Thyroid gland (tissue), 4 donors: ENCODE data around the gene RAB3IP. TPM values are rescaled to one million over a fixed set of nuclear protein-coding genes. Genes with fewer than 3 reads are reported as not detected.
A peak's percentile ranks its signal among the peaks of the same experiment; 100 is the strongest.

Source experiments
- DNase-seq, 2 donors: peaks; one replicate each; pipeline ENCODE4 v3.0.0-alpha.2; 2019
- H3K27ac ChIP-seq, 3 donors: fragments of 200-600 bp; sonication (generic); 1 replicate in 2 of 3; 2 replicates in 1 of 3; pipeline ENCODE4 v1.5.1; 2016 to 2019; ENCODE audit warnings: mild to moderate bottlenecking in 1 of 3, moderate library complexity in 1 of 3
- H3K27me3 ChIP-seq: fragments of 200-600 bp; sonication (generic); one replicate; pipeline ENCODE4 v1.5.1; 2019
- H3K36me3 ChIP-seq, 2 donors: fragments of 200-600 bp; sonication (generic); one replicate each; pipeline ENCODE4 v1.5.1; 2016 to 2019
- H3K4me1 ChIP-seq, 2 donors: fragments of 200-600 bp; sonication (generic); one replicate each; pipeline ENCODE4 v1.5.1; 2017 to 2019
- H3K4me3 ChIP-seq, 3 donors: fragments of 200-600 bp; sonication (generic); replicated peaks in 1 of 3; 1 replicate in 2 of 3; 2 replicates in 1 of 3; pipeline ENCODE4 v1.5.1; 2016; ENCODE audit warnings: mild to moderate bottlenecking in 1 of 3
- H3K9me3 ChIP-seq: fragments of 200-600 bp; sonication (generic); one replicate; pipeline ENCODE4 v1.5.1; 2017
- POLR2A ChIP-seq, 2 donors: fragments of 450-650 bp; IDR thresholded peaks; one replicate each; pipeline ENCODE4 v1.6.1; 2017; ENCODE audit warnings: antibody characterized with exemption in 2 of 2, mild to moderate bottlenecking in 2 of 2, moderate library complexity in 1 of 2
- WGBS, 2 donors: methylation state at CpG; one replicate each; pipeline ENCODE4 v1.1.5; 2017; 5-methylcytosine and 5-hydroxymethylcytosine counted together
- intact Hi-C: fragments of 100-400 bp; cut with DNase I; formaldehyde crosslinking; loops from one replicate; pipeline ENCODE4 v1.15.1; 2023
- total RNA-seq, 4 donors: library from RNA; depleted of rRNA; stranded (reverse); fragments of >200 nt; gene quantifications; one replicate each; pipeline ENCODE4 v1.2.3, GENCODE V29; 2016
- TF ChIP-seq, protein P1 (sequence below), 6 experiments: fragments of 200-600 bp in 3 of 6; fragments of 450-650 bp in 3 of 6; sonication (generic) in 3 of 6; IDR thresholded peaks; one replicate each; pipeline ENCODE4 v1.5.1; 2016 to 2019; ENCODE audit warnings: antibody characterized with exemption in 6 of 6, mild to moderate bottlenecking in 2 of 6, inconsistent platforms in 1 of 6, moderate library complexity in 1 of 6

The RAB3IP gene
- total RNA-seq, 4 donors from 2014 or later, result 25.2 to 74.7 (median 34.7) TPM

DNA sequence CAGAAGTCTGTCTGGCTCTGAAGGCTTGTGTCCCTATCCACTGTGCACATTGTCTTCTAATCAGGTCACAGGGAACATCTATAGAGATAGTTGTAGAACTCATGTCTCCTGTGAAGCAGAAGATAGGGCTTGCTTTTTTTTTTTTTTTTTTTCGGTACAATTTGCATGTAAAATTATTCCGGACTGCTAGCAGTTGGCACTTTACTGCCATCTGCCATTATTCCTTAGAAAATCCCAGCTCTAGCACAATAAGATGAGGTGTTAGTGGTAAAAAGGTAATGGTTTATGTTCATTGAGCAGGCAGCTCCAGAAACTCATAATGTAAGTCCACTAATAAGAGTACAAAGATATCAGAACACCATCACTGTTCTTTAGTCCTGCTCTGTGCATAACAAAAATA, 95.0 kb downstream of the RAB3IP start:
- H3K9me3 ChIP-seq, result no peaks in the 10 kb centered on the region
- H3K27ac ChIP-seq, result no peak overlapping the region
- WGBS, 2 donors, result 67 to 90% methylated on average over 2 of the region's 2 CpGs
- no peaks in the 10 kb centered on the region for H3K27me3 ChIP-seq
- H3K4me1 ChIP-seq, result peaks cover 23 to 38% of the 10 kb centered on the region in 2 donors
- DNase-seq, result no peak
- no peak for TF ChIP-seq POLR2A (IDR thresholded peaks at IDR 0.05)
- TF ChIP-seq, protein P1, sequence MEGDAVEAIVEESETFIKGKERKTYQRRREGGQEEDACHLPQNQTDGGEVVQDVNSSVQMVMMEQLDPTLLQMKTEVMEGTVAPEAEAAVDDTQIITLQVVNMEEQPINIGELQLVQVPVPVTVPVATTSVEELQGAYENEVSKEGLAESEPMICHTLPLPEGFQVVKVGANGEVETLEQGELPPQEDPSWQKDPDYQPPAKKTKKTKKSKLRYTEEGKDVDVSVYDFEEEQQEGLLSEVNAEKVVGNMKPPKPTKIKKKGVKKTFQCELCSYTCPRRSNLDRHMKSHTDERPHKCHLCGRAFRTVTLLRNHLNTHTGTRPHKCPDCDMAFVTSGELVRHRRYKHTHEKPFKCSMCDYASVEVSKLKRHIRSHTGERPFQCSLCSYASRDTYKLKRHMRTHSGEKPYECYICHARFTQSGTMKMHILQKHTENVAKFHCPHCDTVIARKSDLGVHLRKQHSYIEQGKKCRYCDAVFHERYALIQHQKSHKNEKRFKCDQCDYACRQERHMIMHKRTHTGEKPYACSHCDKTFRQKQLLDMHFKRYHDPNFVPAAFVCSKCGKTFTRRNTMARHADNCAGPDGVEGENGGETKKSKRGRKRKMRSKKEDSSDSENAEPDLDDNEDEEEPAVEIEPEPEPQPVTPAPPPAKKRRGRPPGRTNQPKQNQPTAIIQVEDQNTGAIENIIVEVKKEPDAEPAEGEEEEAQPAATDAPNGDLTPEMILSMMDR (IDR thresholded peaks at IDR 0.05), result no peak
- H3K36me3 ChIP-seq, result no peaks in the 10 kb centered on the region
- intact Hi-C loops, result no loop called here
- no peak overlapping the region for H3K4me3 ChIP-seq

DNA sequence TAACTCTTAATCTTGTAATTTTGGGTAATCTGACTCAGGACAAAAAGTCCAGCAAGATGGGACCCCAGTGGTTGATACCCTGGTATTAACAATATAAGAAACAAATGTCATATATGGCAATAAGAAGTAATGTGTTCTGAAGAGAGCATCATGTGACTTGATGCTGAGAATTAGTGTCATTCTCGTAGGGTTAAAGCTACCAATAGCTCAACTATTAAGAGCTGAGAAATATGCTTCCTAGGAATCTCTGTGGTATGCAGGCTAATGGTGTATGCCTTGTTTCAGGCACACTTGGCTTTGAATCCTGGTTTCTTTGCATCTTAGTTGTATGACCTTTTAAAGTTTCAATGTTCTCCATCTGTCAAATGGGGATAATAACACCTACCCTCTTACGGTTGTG, 95.5 kb downstream of the RAB3IP start:
- Histone ChIP-seq H3K4me3 (no peak overlapping the region), H3K27ac (no peak overlapping the region)
- intact Hi-C loops, result no loop called here

DNA sequence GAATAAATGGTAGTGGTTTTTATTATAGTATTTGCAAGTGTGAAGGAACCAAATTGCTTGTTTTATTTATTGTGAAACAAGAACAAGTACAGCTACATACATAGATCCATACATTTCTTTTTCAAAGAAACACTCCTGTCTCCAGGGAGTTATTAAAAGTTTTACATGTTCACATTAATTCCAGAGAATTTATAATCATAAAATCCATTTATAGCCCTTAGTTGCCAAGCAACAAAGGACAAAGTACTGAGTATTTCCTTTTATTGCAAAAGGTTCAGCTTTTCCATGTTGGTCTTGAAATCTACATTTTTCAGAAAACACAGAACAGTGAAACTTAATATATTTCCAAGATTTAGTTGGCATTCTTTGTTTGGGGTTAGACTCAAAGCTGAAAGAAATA, 95.9 kb downstream of the RAB3IP start:
- Histone ChIP-seq H3K27me3 (no peaks in the 10 kb centered on the region), H3K4me3 (no peak overlapping the region), H3K4me1 (peaks cover 19 to 33% of the 10 kb centered on the region in 2 donors), H3K9me3 (no peaks in the 10 kb centered on the region), H3K36me3 (no peaks in the 10 kb centered on the region), H3K27ac (peak overlapping the region in 2 of 3 donors; percentile 9 to 19)
- intact Hi-C loops, result no loop called here
- TF ChIP-seq POLR2A (IDR thresholded peaks at IDR 0.05), result no peak
- TF ChIP-seq, protein P1 (IDR thresholded peaks at IDR 0.05), result no peak
- no peak for DNase-seq

More for the DNA sequence above, 95.5 kb downstream of the RAB3IP start:
- no peak for DNase-seq
- Histone ChIP-seq H3K9me3 (no peaks in the 10 kb centered on the region), H3K27me3 (no peaks in the 10 kb centered on the region), H3K4me1 (peaks cover 23 to 36% of the 10 kb centered on the region in 2 donors), H3K36me3 (no peaks in the 10 kb centered on the region)
- TF ChIP-seq, protein P1 (IDR thresholded peaks at IDR 0.05), result no peak
- no peak for TF ChIP-seq POLR2A (IDR thresholded peaks at IDR 0.05)
- 85 to 86% methylated on average over 2 of the region's 2 CpGs for WGBS, 2 donors

DNA sequence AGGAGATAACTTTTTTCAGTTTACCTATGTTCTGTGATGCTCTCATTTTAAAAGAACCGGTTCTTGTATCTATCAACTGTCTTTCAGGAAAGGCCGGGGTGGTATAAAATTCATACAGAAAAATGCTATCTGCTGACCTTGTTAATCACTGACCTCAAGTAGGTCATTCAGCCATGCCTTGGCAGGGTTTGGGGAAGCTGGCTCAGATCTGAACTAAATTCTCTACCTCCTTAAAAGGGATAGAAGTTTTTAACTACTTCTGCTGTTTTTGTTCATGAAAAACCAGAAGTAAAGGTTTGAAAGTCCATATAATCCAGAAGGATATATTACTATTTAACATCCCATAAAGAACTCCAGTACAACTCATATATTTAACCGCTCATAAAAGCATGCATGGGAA, 96.4 kb downstream of the RAB3IP start:
- 42 to 43% methylated on average over 3 of the region's 3 CpGs for WGBS, 2 donors
- Histone ChIP-seq H3K4me3 (no peak overlapping the region), H3K9me3 (no peaks in the 10 kb centered on the region), H3K4me1 (peaks cover 19 to 33% of the 10 kb centered on the region in 2 donors), H3K36me3 (no peaks in the 10 kb centered on the region), H3K27me3 (no peaks in the 10 kb centered on the region), H3K27ac (peak overlapping the region in 2 of 3 donors; percentile 10 to 57)
- intact Hi-C loops, result no loop called here
- peak; percentile 38 to 59 for DNase-seq
- TF ChIP-seq, protein P1 (IDR thresholded peaks at IDR 0.05), result no peak
- TF ChIP-seq POLR2A (IDR thresholded peaks at IDR 0.05), result no peak

DNA sequence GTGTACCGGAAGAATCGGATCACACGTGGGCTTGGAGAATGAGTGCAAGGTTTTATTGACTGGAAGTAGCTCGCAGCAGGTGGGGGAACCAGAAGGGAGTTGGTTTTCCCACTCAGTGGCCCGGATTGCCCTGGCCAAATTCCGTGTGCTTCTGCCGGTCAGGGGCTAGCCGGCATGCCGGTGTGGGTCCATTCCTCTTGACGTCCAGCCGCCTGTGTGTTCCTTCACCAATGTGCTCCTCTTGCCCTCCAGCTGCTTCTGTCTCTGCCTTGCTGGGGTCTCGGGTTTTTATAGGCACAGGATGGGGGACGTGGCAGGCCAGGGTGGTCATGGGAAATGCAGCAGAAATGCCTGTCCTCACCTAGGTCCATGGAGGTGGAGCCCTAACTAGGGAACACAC, 97.4 kb downstream of the RAB3IP start:
- TF ChIP-seq POLR2A (IDR thresholded peaks at IDR 0.05), result no peak
- TF ChIP-seq, protein P1 (IDR thresholded peaks at IDR 0.05), result no peak
- H3K4me3 ChIP-seq, result no peak overlapping the region
- H3K9me3 ChIP-seq, result no peaks in the 10 kb centered on the region
- no peaks in the 10 kb centered on the region for H3K36me3 ChIP-seq
- no peak for DNase-seq
- no peak overlapping the region for H3K27ac ChIP-seq
- intact Hi-C loops, result no loop called here
- H3K4me1 ChIP-seq, result peaks cover 19 to 33% of the 10 kb centered on the region in 2 donors
- 95 to 97% methylated on average over 8 to 13 of the region's 13 CpGs for WGBS, 2 donors
- no peaks in the 10 kb centered on the region for H3K27me3 ChIP-seq
